ENCODE results near the gene CFL2.

Gene CFL2

GRCh38 chr14:34678735-34679134 lies 35.7 kb downstream of the CFL2 start:
- DNase-seq = no peak
- Histone ChIP-seq H3K27me3 (replicated peaks; ENCODE audit: control insufficient read depth, insufficient read depth, low read length, poor library complexity, severe bottlenecking) (no peaks in the 10 kb centered on the region), H3K4me1 (ENCODE audit: control insufficient read depth, insufficient read depth, low read length, poor library complexity, severe bottlenecking) (no peaks in the 10 kb centered on the region), H3K9me3 (ENCODE audit: control insufficient read depth, low read length) (no peaks in the 10 kb centered on the region), H3K27ac (ENCODE audit: insufficient read depth, low read length, poor library complexity, severe bottlenecking) (no peak overlapping the region), H3K4me3 (ENCODE audit: insufficient read depth, low read depth, low read length, poor library complexity, severe bottlenecking) (no peak overlapping the region), H3K36me3 (ENCODE audit: control insufficient read depth, insufficient read depth, low read length) (no peaks in the 10 kb centered on the region)

GRCh38 chr14:34678306-34678705 lies 36.1 kb downstream of the CFL2 start:
- no peak overlapping the region for H3K4me3 ChIP-seq (ENCODE audit: insufficient read depth, low read depth, low read length, poor library complexity, severe bottlenecking)
- H3K4me1 ChIP-seq (ENCODE audit: control insufficient read depth, insufficient read depth, low read length, poor library complexity, severe bottlenecking) = no peaks in the 10 kb centered on the region
- no peaks in the 10 kb centered on the region for H3K27me3 ChIP-seq (replicated peaks; ENCODE audit: control insufficient read depth, insufficient read depth, low read length, poor library complexity, severe bottlenecking)
- H3K27ac ChIP-seq (ENCODE audit: insufficient read depth, low read length, poor library complexity, severe bottlenecking) = no peak overlapping the region
- H3K9me3 ChIP-seq (ENCODE audit: control insufficient read depth, low read length) = no peaks in the 10 kb centered on the region
- H3K36me3 ChIP-seq (ENCODE audit: control insufficient read depth, insufficient read depth, low read length) = no peaks in the 10 kb centered on the region
- DNase-seq = no peak

- no peaks in the 10 kb centered on the region for H3K36me3 ChIP-seq (ENCODE audit: control insufficient read depth, insufficient read depth, low read length)
- no peaks in the 10 kb centered on the region for H3K9me3 ChIP-seq (ENCODE audit: control insufficient read depth, low read length)
- no peak overlapping the region for H3K4me3 ChIP-seq (ENCODE audit: insufficient read depth, low read depth, low read length, poor library complexity, severe bottlenecking)
- no peak for DNase-seq
- no peaks in the 10 kb centered on the region for H3K27me3 ChIP-seq (replicated peaks; ENCODE audit: control insufficient read depth, insufficient read depth, low read length, poor library complexity, severe bottlenecking)
- no peaks in the 10 kb centered on the region for H3K4me1 ChIP-seq (ENCODE audit: control insufficient read depth, insufficient read depth, low read length, poor library complexity, severe bottlenecking)
- no peak overlapping the region for H3K27ac ChIP-seq (ENCODE audit: insufficient read depth, low read length, poor library complexity, severe bottlenecking)
These were observed 37.7 kb downstream of the CFL2 start for GRCh38 chr14:34676516-34677211.

- no peak for DNase-seq
- Histone ChIP-seq H3K27ac (ENCODE audit: insufficient read depth, low read length, poor library complexity, severe bottlenecking) (no peak overlapping the region), H3K4me1 (ENCODE audit: control insufficient read depth, insufficient read depth, low read length, poor library complexity, severe bottlenecking) (no peaks in the 10 kb centered on the region), H3K36me3 (ENCODE audit: control insufficient read depth, insufficient read depth, low read length) (no peaks in the 10 kb centered on the region), H3K27me3 (replicated peaks; ENCODE audit: control insufficient read depth, insufficient read depth, low read length, poor library complexity, severe bottlenecking) (no peaks in the 10 kb centered on the region), H3K4me3 (ENCODE audit: insufficient read depth, low read depth, low read length, poor library complexity, severe bottlenecking) (no peak overlapping the region), H3K9me3 (ENCODE audit: control insufficient read depth, low read length) (no peaks in the 10 kb centered on the region)
These were observed 40.7 kb downstream of the CFL2 start for GRCh38 chr14:34673702-34674101.

- H3K4me3 ChIP-seq (ENCODE audit: insufficient read depth, low read depth, low read length, poor library complexity, severe bottlenecking) = no peak overlapping the region
- no peaks in the 10 kb centered on the region for H3K36me3 ChIP-seq (ENCODE audit: control insufficient read depth, insufficient read depth, low read length)
- H3K9me3 ChIP-seq (ENCODE audit: control insufficient read depth, low read length) = no peaks in the 10 kb centered on the region
- H3K4me1 ChIP-seq (ENCODE audit: control insufficient read depth, insufficient read depth, low read length, poor library complexity, severe bottlenecking) = no peaks in the 10 kb centered on the region
- DNase-seq = no peak
- H3K27me3 ChIP-seq (replicated peaks; ENCODE audit: control insufficient read depth, insufficient read depth, low read length, poor library complexity, severe bottlenecking) = no peaks in the 10 kb centered on the region
- no peak overlapping the region for H3K27ac ChIP-seq (ENCODE audit: insufficient read depth, low read length, poor library complexity, severe bottlenecking)
These were observed 42.7 kb downstream of the CFL2 start for GRCh38 chr14:34671716-34672115.

- Histone ChIP-seq H3K27ac (ENCODE audit: insufficient read depth, low read length, poor library complexity, severe bottlenecking) (no peak overlapping the region), H3K9me3 (ENCODE audit: control insufficient read depth, low read length) (no peaks in the 10 kb centered on the region), H3K4me3 (ENCODE audit: insufficient read depth, low read depth, low read length, poor library complexity, severe bottlenecking) (no peak overlapping the region), H3K4me1 (ENCODE audit: control insufficient read depth, insufficient read depth, low read length, poor library complexity, severe bottlenecking) (peaks cover 9% of the 10 kb centered on the region), H3K36me3 (ENCODE audit: control insufficient read depth, insufficient read depth, low read length) (no peaks in the 10 kb centered on the region), H3K27me3 (replicated peaks; ENCODE audit: control insufficient read depth, insufficient read depth, low read length, poor library complexity, severe bottlenecking) (no peaks in the 10 kb centered on the region)
- DNase-seq = no peak
These were observed 46.3 kb downstream of the CFL2 start for GRCh38 chr14:34668111-34668510.

GRCh38 chr14:34667007-34667406 lies 47.4 kb downstream of the CFL2 start:
- peaks cover 9% of the 10 kb centered on the region for H3K4me1 ChIP-seq (ENCODE audit: control insufficient read depth, insufficient read depth, low read length, poor library complexity, severe bottlenecking)
- DNase-seq = no peak
- no peak overlapping the region for H3K4me3 ChIP-seq (ENCODE audit: insufficient read depth, low read depth, low read length, poor library complexity, severe bottlenecking)
- H3K27me3 ChIP-seq (replicated peaks; ENCODE audit: control insufficient read depth, insufficient read depth, low read length, poor library complexity, severe bottlenecking) = no peaks in the 10 kb centered on the region
- H3K27ac ChIP-seq (ENCODE audit: insufficient read depth, low read length, poor library complexity, severe bottlenecking) = no peak overlapping the region
- no peaks in the 10 kb centered on the region for H3K9me3 ChIP-seq (ENCODE audit: control insufficient read depth, low read length)
- H3K36me3 ChIP-seq (ENCODE audit: control insufficient read depth, insufficient read depth, low read length) = no peaks in the 10 kb centered on the region

GRCh38 chr14:34665785-34666435 lies 48.5 kb downstream of the CFL2 start:
- Histone ChIP-seq H3K4me3 (ENCODE audit: insufficient read depth, low read depth, low read length, poor library complexity, severe bottlenecking) (peak overlapping the region; percentile 4), H3K4me1 (ENCODE audit: control insufficient read depth, insufficient read depth, low read length, poor library complexity, severe bottlenecking) (peaks cover 9% of the 10 kb centered on the region), H3K27ac (ENCODE audit: insufficient read depth, low read length, poor library complexity, severe bottlenecking) (peak overlapping the region; percentile 15), H3K27me3 (replicated peaks; ENCODE audit: control insufficient read depth, insufficient read depth, low read length, poor library complexity, severe bottlenecking) (no peaks in the 10 kb centered on the region), H3K9me3 (ENCODE audit: control insufficient read depth, low read length) (no peaks in the 10 kb centered on the region), H3K36me3 (ENCODE audit: control insufficient read depth, insufficient read depth, low read length) (no peaks in the 10 kb centered on the region)
- DNase-seq = peak in 1 of 3 donors; percentile 5

GRCh38 chr14:34662561-34663088 lies 51.8 kb downstream of the CFL2 start:
- Histone ChIP-seq H3K27me3 (replicated peaks; ENCODE audit: control insufficient read depth, insufficient read depth, low read length, poor library complexity, severe bottlenecking) (no peaks in the 10 kb centered on the region), H3K36me3 (ENCODE audit: control insufficient read depth, insufficient read depth, low read length) (no peaks in the 10 kb centered on the region), H3K4me1 (ENCODE audit: control insufficient read depth, insufficient read depth, low read length, poor library complexity, severe bottlenecking) (peaks cover 9% of the 10 kb centered on the region), H3K9me3 (ENCODE audit: control insufficient read depth, low read length) (no peaks in the 10 kb centered on the region), H3K4me3 (ENCODE audit: insufficient read depth, low read depth, low read length, poor library complexity, severe bottlenecking) (no peak overlapping the region), H3K27ac (ENCODE audit: insufficient read depth, low read length, poor library complexity, severe bottlenecking) (no peak overlapping the region)
- DNase-seq = no peak

GRCh38 chr14:34660796-34661195 lies 53.6 kb downstream of the CFL2 start:
- Histone ChIP-seq H3K27ac (ENCODE audit: insufficient read depth, low read length, poor library complexity, severe bottlenecking) (no peak overlapping the region), H3K9me3 (ENCODE audit: control insufficient read depth, low read length) (no peaks in the 10 kb centered on the region), H3K4me1 (ENCODE audit: control insufficient read depth, insufficient read depth, low read length, poor library complexity, severe bottlenecking) (peaks cover 5% of the 10 kb centered on the region), H3K36me3 (ENCODE audit: control insufficient read depth, insufficient read depth, low read length) (no peaks in the 10 kb centered on the region), H3K4me3 (ENCODE audit: insufficient read depth, low read depth, low read length, poor library complexity, severe bottlenecking) (no peak overlapping the region), H3K27me3 (replicated peaks; ENCODE audit: control insufficient read depth, insufficient read depth, low read length, poor library complexity, severe bottlenecking) (no peaks in the 10 kb centered on the region)
- no peak for DNase-seq

Measured in effector memory CD4-positive, alpha-beta T cell (primary cell).